ENCODE data around the gene PPARA. TPM values are rescaled to one million over a fixed set of nuclear protein-coding genes. Genes with fewer than 3 reads are reported as not detected.

Gene PPARA
- total RNA-seq, 2 donors from 2014 or later, result 48.4 to 67.1 TPM

DNA sequence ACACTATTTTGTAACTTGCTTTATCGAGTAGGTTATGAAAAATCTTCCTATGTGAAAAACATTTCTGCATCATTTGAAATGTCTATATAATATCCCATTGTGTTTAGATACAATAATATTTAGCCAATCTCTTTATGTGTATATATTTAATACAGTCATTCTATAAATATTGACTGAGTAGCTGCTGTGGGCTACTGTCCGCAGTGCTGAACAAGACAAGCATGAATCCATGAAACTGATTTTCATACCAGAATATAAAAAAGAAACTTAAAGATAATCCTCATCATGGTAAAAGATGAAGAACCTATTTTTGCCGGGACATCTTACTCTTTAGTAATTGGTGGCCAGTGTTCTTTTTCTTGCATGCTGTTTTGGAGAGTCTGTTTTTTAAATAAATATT lies 3.6 kb downstream of the PPARA start:
- Histone ChIP-seq H3K9me3 (no peaks in the 10 kb centered on the region), H3K4me1 (peaks cover 0 to 27% of the 10 kb centered on the region in 2 donors), H3K4me3 (no peak overlapping the region), H3K36me3 (peaks cover 4% of the 10 kb centered on the region), H3K27me3 (no peaks in the 10 kb centered on the region), H3K27ac (no peak overlapping the region)
- DNase-seq (ENCODE audit: low spot score), result no peak
- TF ChIP-seq, protein P1, sequence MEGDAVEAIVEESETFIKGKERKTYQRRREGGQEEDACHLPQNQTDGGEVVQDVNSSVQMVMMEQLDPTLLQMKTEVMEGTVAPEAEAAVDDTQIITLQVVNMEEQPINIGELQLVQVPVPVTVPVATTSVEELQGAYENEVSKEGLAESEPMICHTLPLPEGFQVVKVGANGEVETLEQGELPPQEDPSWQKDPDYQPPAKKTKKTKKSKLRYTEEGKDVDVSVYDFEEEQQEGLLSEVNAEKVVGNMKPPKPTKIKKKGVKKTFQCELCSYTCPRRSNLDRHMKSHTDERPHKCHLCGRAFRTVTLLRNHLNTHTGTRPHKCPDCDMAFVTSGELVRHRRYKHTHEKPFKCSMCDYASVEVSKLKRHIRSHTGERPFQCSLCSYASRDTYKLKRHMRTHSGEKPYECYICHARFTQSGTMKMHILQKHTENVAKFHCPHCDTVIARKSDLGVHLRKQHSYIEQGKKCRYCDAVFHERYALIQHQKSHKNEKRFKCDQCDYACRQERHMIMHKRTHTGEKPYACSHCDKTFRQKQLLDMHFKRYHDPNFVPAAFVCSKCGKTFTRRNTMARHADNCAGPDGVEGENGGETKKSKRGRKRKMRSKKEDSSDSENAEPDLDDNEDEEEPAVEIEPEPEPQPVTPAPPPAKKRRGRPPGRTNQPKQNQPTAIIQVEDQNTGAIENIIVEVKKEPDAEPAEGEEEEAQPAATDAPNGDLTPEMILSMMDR (IDR thresholded peaks at IDR 0.05), result no peak

DNA sequence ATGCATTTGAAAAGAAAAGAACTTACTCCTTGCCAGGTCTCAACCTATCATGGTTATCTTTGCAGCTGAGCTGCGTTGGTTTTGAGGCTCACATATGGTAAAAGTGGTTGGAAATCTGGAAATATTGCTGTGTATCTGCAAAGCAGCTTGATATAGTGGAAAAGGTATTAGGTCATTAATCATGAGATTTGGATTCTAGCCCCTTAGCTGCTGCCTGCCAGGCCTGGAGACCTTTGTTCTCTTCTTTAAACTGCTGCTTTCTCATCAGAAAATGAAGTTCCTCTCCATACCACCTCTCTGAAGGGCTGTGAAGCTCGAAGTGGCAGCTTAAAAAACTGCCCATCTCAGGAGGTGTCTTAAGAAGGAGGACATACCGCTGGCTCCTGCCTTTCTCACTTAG lies 5.7 kb downstream of the PPARA start:
- DNase-seq (ENCODE audit: low spot score), result no peak
- TF ChIP-seq, protein P1 (IDR thresholded peaks at IDR 0.05), result no peak
- peaks cover 0 to 21% of the 10 kb centered on the region in 2 donors for H3K4me1 ChIP-seq

DNA sequence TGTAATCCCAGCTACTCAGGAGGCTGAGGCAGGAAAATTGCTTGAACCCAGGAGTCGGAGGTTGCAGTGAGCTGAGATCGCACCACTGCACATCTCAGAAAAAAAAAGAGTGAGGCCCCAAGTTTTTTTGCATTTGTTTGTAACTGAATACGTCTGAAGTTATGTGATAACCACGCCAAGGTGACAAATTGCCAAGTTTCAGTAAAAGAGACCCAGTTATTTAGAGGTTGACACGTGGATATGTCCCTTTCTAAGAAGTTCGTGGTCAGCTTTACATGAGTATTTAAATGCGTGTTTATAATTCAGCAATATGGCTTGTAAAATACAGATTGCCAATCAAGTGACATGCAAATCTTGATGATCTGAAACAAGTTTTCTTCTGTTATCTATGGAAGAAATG lies 8.0 kb downstream of the PPARA start:
- H3K36me3 ChIP-seq, result peaks cover 12% of the 10 kb centered on the region
- no peaks in the 10 kb centered on the region for H3K9me3 ChIP-seq
- H3K4me1 ChIP-seq, result peaks cover 0 to 3% of the 10 kb centered on the region in 2 donors
- H3K27me3 ChIP-seq, result no peaks in the 10 kb centered on the region
- no peak overlapping the region for H3K4me3 ChIP-seq
- H3K27ac ChIP-seq, result no peak overlapping the region
- DNase-seq (ENCODE audit: low spot score), result no peak
- TF ChIP-seq, protein P1 (IDR thresholded peaks at IDR 0.05), result no peak

More for the DNA sequence above, 5.7 kb downstream of the PPARA start:
- Histone ChIP-seq H3K9me3 (no peaks in the 10 kb centered on the region), H3K4me3 (no peak overlapping the region), H3K27ac (no peak overlapping the region), H3K27me3 (no peaks in the 10 kb centered on the region), H3K36me3 (peaks cover 10% of the 10 kb centered on the region)

DNA sequence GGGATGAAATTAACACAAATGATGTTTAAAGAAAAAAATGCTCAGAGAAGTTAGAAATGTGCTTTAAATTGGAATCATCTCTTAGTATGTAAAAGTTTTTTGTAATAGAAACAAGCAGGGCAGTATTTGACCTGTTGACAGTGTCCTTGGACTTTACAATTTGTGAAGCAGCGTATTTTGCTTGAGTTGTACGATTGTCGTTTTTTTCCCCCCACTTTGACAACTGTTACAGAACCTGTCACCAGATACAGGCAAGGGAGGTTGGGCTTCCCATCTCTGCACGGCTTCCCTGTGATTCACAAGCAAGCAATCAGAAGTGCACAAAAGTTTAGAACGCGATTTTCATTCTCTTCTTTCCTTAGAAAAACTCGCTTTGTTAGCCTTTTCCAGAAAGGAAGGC lies 8.9 kb downstream of the PPARA start:
- Histone ChIP-seq H3K27ac (no peak overlapping the region), H3K27me3 (no peaks in the 10 kb centered on the region), H3K4me3 (no peak overlapping the region), H3K9me3 (no peaks in the 10 kb centered on the region), H3K36me3 (peaks cover 9% of the 10 kb centered on the region), H3K4me1 (peaks cover 0 to 3% of the 10 kb centered on the region in 2 donors)
- TF ChIP-seq, protein P1 (IDR thresholded peaks at IDR 0.05), result no peak
- DNase-seq (ENCODE audit: low spot score), result no peak

DNA sequence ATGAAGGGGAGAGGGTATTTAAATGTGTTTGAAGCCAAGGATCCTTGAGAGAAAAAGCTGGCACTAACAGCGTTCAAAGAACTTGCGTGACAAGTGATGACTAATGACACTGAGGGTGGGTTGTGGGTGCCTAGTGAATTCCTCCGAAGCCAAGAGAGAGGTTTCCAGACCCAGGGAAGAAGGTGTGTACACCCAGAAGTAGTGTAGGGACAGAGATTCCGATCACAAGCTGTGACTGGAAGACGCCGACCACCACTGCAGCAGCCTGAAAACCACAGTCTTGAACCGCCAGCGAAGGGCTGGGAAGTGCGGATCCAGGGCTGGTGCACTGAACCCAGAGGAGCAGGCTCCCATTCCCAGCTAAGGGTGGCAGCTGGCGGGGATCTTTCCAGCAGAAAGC lies 9.5 kb downstream of the PPARA start:
- DNase-seq (ENCODE audit: low spot score), result no peak
- TF ChIP-seq, protein P1 (IDR thresholded peaks at IDR 0.05), result no peak
- H3K27me3 ChIP-seq, result no peaks in the 10 kb centered on the region
- H3K4me3 ChIP-seq, result no peak overlapping the region
- peaks cover 0 to 3% of the 10 kb centered on the region in 2 donors for H3K4me1 ChIP-seq
- H3K36me3 ChIP-seq, result peaks cover 9% of the 10 kb centered on the region
- no peaks in the 10 kb centered on the region for H3K9me3 ChIP-seq
- H3K27ac ChIP-seq, result no peak overlapping the region

DNA sequence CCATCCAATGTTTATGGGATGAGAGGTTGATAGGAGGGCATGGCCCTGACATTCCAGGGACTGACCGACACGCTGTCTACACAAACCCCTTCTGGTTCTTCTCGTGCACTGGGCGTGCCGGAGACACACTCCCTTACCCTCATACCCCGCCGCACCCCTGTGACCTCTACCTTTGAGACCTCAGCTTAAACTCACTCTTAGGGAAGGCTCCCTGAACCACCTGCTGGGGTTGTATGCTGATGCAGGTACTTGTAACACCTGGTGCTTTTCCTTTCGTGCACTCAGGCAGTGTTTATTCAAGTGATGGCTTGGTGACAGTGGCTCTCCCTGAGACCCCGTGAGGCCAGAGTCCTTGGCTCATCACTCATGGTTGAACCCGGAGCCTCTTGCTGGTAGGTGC lies 12.0 kb downstream of the PPARA start:
- Histone ChIP-seq H3K36me3 (peaks cover 9% of the 10 kb centered on the region), H3K27me3 (no peaks in the 10 kb centered on the region), H3K27ac (no peak overlapping the region), H3K9me3 (no peaks in the 10 kb centered on the region), H3K4me1 (no peaks in the 10 kb centered on the region), H3K4me3 (no peak overlapping the region)
- TF ChIP-seq, protein P1 (IDR thresholded peaks at IDR 0.05), result no peak
- no peak for DNase-seq (ENCODE audit: low spot score)
